IMR-90 (cell line): ENCODE measurements around the gene BRINP1. TPM values are rescaled to one million over a fixed set of nuclear protein-coding genes. Genes with fewer than 3 reads are reported as not detected.

ENCODE experiments used
- ATAC-seq: fragments of 200-7000 bp; cut with Tn5 transposase; 2 replicates; pipeline ENCODE4 v1.9.1; 2020; ENCODE audit warnings: low read depth, mild to moderate bottlenecking, moderate library complexity
- BruUV-seq: library from RNA; stranded (reverse); fragments of 400-500 nt; replicated peaks from 2 replicates; lab custom pipeline; 2021; lab: Mats Ljungman, UMichigan
- CTCF ChIA-PET: fragments of 300-600 bp; formaldehyde crosslinking; extraction: SDS; loops from one replicate; lab custom pipeline; 2021; ENCODE audit warnings: antibody characterized with exemption; lab: Yijun Ruan, JAX
- POLR2A ChIA-PET: fragments of 300-600 bp; sonication (Branson Sonifier 250); formaldehyde crosslinking; loops from one replicate; lab custom pipeline; 2022; ENCODE audit warnings: antibody characterized with exemption; ENCODE audit not compliant: unreplicated experiment; lab: Charles Lee
- DNase-seq: peaks from one replicate; pipeline ENCODE4 v3.0.0; 2013
- H2AFZ ChIP-seq: replicated peaks from 2 replicates; pipeline ENCODE3; 2013; ENCODE audit warnings: low read length, mild to moderate bottlenecking; ENCODE audit not compliant: poor library complexity
- H2AK5ac ChIP-seq: 2 replicates; pipeline ENCODE4 v1.6.1; 2013; ENCODE audit warnings: low read depth, low read length, inconsistent platforms
- H2AK9ac ChIP-seq: replicated peaks from 2 replicates; pipeline ENCODE3; 2013; ENCODE audit warnings: mild to moderate bottlenecking, low read depth, low read length, moderate library complexity; ENCODE audit not compliant: poor library complexity
- H2BK120ac ChIP-seq: 2 replicates; pipeline ENCODE4 v1.6.1; 2013; ENCODE audit warnings: low read depth, low read length, inconsistent platforms
- H2BK15ac ChIP-seq: 3 replicates; pipeline ENCODE4 v1.6.1; 2013; ENCODE audit warnings: low read depth, low read length, inconsistent platforms
- H2BK20ac ChIP-seq: 2 replicates; pipeline ENCODE4 v1.6.1; 2013; ENCODE audit warnings: low read depth, mild to moderate bottlenecking, inconsistent platforms, low read length, moderate library complexity
- H2BK5ac ChIP-seq: 2 replicates; pipeline ENCODE4 v1.6.1; 2013; ENCODE audit warnings: mild to moderate bottlenecking, low read depth, low read length, inconsistent platforms; ENCODE audit not compliant: poor library complexity, severe bottlenecking
- H3K14ac ChIP-seq: replicated peaks from 2 replicates; pipeline ENCODE4 v1.6.1; 2013; ENCODE audit warnings: low read depth, low read length, inconsistent platforms
- H3K18ac ChIP-seq: 2 replicates; pipeline ENCODE4 v1.6.1; 2013; ENCODE audit warnings: low read depth, low read length, control low read depth
- H3K23ac ChIP-seq: 2 replicates; pipeline ENCODE4 v1.6.1; 2013; ENCODE audit warnings: low read depth, low read length, inconsistent platforms
- H3K27ac ChIP-seq: 2 replicates; pipeline ENCODE4 v1.5.1; 2013; ENCODE audit warnings: mild to moderate bottlenecking, control low read depth, low read length; ENCODE audit not compliant: insufficient read depth
- H3K27me3 ChIP-seq: 2 replicates; pipeline ENCODE4 v1.6.1; 2013; ENCODE audit warnings: low read length; ENCODE audit not compliant: control insufficient read depth, insufficient read depth
- H3K36me3 ChIP-seq: 2 replicates; pipeline ENCODE4 v1.6.1; 2013; ENCODE audit warnings: low read length, mixed read lengths; ENCODE audit not compliant: control insufficient read depth, insufficient read depth
- H3K4ac ChIP-seq: 2 replicates; pipeline ENCODE4 v1.6.1; 2013; ENCODE audit warnings: low read depth, low read length, inconsistent platforms
- H3K4me1 ChIP-seq: 2 replicates; pipeline ENCODE4 v1.6.1; 2013; ENCODE audit warnings: low read length, mixed read lengths; ENCODE audit not compliant: control insufficient read depth, insufficient read depth
- H3K4me2 ChIP-seq: 2 replicates; pipeline ENCODE4 v1.6.1; 2013; ENCODE audit warnings: low read depth, mild to moderate bottlenecking, control low read depth, low read length, moderate library complexity
- H3K4me3 ChIP-seq: 2 replicates; pipeline ENCODE4 v1.5.1; 2013; ENCODE audit warnings: low read depth, mild to moderate bottlenecking, control low read depth, low read length, moderate library complexity; ENCODE audit not compliant: insufficient read depth
- H3K56ac ChIP-seq: 2 replicates; pipeline ENCODE4 v1.6.1; 2013; ENCODE audit warnings: low read length, inconsistent platforms; ENCODE audit not compliant: insufficient read depth; ENCODE audit errors: extremely low read depth
- H3K79me1 ChIP-seq, 2 experiments: 2 replicates each; pipeline ENCODE4 v1.6.1; 2013; ENCODE audit warnings: low read length in 2 of 2, inconsistent platforms in 1 of 2, low read depth in 1 of 2
- H3K9ac ChIP-seq: 2 replicates; pipeline ENCODE4 v1.6.1; 2013; ENCODE audit warnings: low read depth, low read length, control low read depth
- H3K9me1 ChIP-seq: 2 replicates; pipeline ENCODE4 v1.6.1; 2013; ENCODE audit warnings: low read length, inconsistent platforms; ENCODE audit not compliant: insufficient read depth
- H3K9me3 ChIP-seq: 2 replicates; pipeline ENCODE4 v1.6.1; 2013; ENCODE audit warnings: low read length; ENCODE audit not compliant: control insufficient read depth, insufficient read depth
- H4K20me1 ChIP-seq: 2 replicates; pipeline ENCODE4 v1.6.1; 2013; ENCODE audit warnings: low read length, inconsistent platforms; ENCODE audit not compliant: insufficient read depth
- H4K5ac ChIP-seq: 2 replicates; pipeline ENCODE4 v1.6.1; 2013; ENCODE audit warnings: mild to moderate bottlenecking, low read depth, low read length, control low read depth
- H4K8ac ChIP-seq, 2 experiments: 2 replicates each; pipeline ENCODE4 v1.6.1; 2013; ENCODE audit warnings: low read depth in 2 of 2, low read length in 2 of 2, control low read depth in 1 of 2, inconsistent platforms in 1 of 2
- H4K91ac ChIP-seq: 2 replicates; pipeline ENCODE4 v1.6.1; 2013; ENCODE audit warnings: low read depth, low read length, inconsistent platforms; ENCODE audit not compliant: insufficient read depth
- BHLHE40 ChIP-seq: fragments of 150-350 bp; IDR thresholded peaks from 2 replicates; pipeline ENCODE4 v1.6.1; 2016; ENCODE audit warnings: mild to moderate bottlenecking, low read depth, low read length
- CEBPB ChIP-seq: IDR thresholded peaks from 2 replicates; pipeline ENCODE4 v1.6.1; 2012; ENCODE audit warnings: low read depth, low read length, improper control_type of control experiment
- CHD1 ChIP-seq: IDR thresholded peaks from 2 replicates; pipeline ENCODE4 v1.6.1; 2012; ENCODE audit warnings: low read depth, low read length, improper control_type of control experiment
- FOS ChIP-seq: fragments of 150-350 bp; IDR thresholded peaks from 2 replicates; pipeline ENCODE4 v1.6.1; 2016; ENCODE audit warnings: low read depth, low read length
- MAFK ChIP-seq: IDR thresholded peaks from 2 replicates; pipeline ENCODE4 v1.6.1; 2012; ENCODE audit warnings: low read depth, low read length, improper control_type of control experiment
- MAZ ChIP-seq: IDR thresholded peaks from 2 replicates; pipeline ENCODE4 v1.6.1; 2012; ENCODE audit warnings: low read depth, mild to moderate bottlenecking, low read length, improper control_type of control experiment, moderate library complexity, borderline replicate concordance
- MXI1 ChIP-seq: IDR thresholded peaks from 2 replicates; pipeline ENCODE4 v1.6.1; 2012; ENCODE audit warnings: low read depth, mild to moderate bottlenecking, low read length, moderate library complexity, borderline replicate concordance
- NFE2L2 ChIP-seq: fragments of 150-350 bp; IDR thresholded peaks from 2 replicates; pipeline ENCODE4 v1.6.1; 2016; ENCODE audit warnings: low read depth, mild to moderate bottlenecking, low read length
- POLR2A ChIP-seq: IDR thresholded peaks from 2 replicates; pipeline ENCODE4 v1.6.1; 2012; ENCODE audit warnings: mild to moderate bottlenecking, low read depth, low read length
- RAD21 ChIP-seq: IDR thresholded peaks from 2 replicates; pipeline ENCODE4 v1.6.1; 2012; ENCODE audit warnings: low read length, improper control_type of control experiment
- RCOR1 ChIP-seq: IDR thresholded peaks from 2 replicates; pipeline ENCODE4 v1.6.1; 2012; ENCODE audit warnings: mild to moderate bottlenecking, low read length, improper control_type of control experiment; ENCODE audit not compliant: insufficient replicate concordance
- RFX5 ChIP-seq: IDR thresholded peaks from 2 replicates; pipeline ENCODE4 v1.8.0; 2012; ENCODE audit warnings: low read depth, mild to moderate bottlenecking, low read length, moderate library complexity
- SMC3 ChIP-seq: fragments of 150-350 bp; IDR thresholded peaks from 2 replicates; pipeline ENCODE4 v1.6.1; 2016; ENCODE audit warnings: low read depth, mild to moderate bottlenecking, antibody characterized with exemption, low read length, moderate library complexity
- WGBS, 2 experiments: methylation state at CpG; one replicate each; pipeline versions ENCODE4 v1.1.5 to v1.1.7; 2013; ENCODE audit warnings: missing lambda C conversion rate in 2 of 2; ENCODE audit not compliant: insufficient read length in 1 of 2; ENCODE audit errors: extremely low coverage in 2 of 2; 5-methylcytosine and 5-hydroxymethylcytosine counted together
- dilution Hi-C: fragments of 300-500 bp; cut with HindIII; formaldehyde crosslinking; loops from one replicate; pipeline ENCODE4 v1.14.3; 2018; ENCODE audit warnings: low sequenced_read_pairs; ENCODE audit not compliant: unreplicated experiment
- in situ Hi-C: fragments of 300-500 bp; cut with MboI; formaldehyde crosslinking; loops from 3 replicates; pipeline ENCODE4 v1.14.3; 2019; ENCODE audit warnings: low sequenced_read_pairs, inconsistent platforms, mixed read lengths
- intact Hi-C: fragments of 100-400 bp; cut with micrococcal nuclease; formaldehyde crosslinking; loops from 2 replicates; pipeline ENCODE4 v1.10.0; 2022
- polyA plus RNA-seq, 3 experiments: library from polyadenylated mRNA; depleted of rRNA; stranded (reverse); fragments of >200 nt; gene quantifications; 2 replicates each; pipeline ENCODE4 v1.2.3, GENCODE V29; 2012; ENCODE audit warnings: low replicate concordance in 1 of 3
- total RNA-seq: library from RNA; depleted of rRNA; stranded (reverse); fragments of >200 nt; gene quantifications from 2 replicates; pipeline ENCODE4 v1.2.3, GENCODE V29; 2012
- TF ChIP-seq, protein P1 (sequence below): fragments of 150-350 bp; IDR thresholded peaks from 2 replicates; pipeline ENCODE4 v1.6.1; 2017; ENCODE audit warnings: mild to moderate bottlenecking, antibody characterized with exemption, low read length, low read depth
- TF ChIP-seq, protein P2 (sequence below): conservative IDR thresholded peaks from 2 replicates; pipeline ENCODE4 v1.5.1; 2012; ENCODE audit warnings: mild to moderate bottlenecking, low read depth, low read length, improper control_type of control experiment
- TF ChIP-seq, protein P3 (sequence below): fragments of 150-350 bp; IDR thresholded peaks from 2 replicates; pipeline ENCODE4 v1.6.1; 2016; ENCODE audit warnings: low read depth, mild to moderate bottlenecking, low read length, moderate library complexity, borderline replicate concordance

BRINP1 gene
- total and polyA plus RNA-seq, 2 of the 4 experiments (the other 2 are of a cell fraction) = under 0.01 TPM; not detected in 1

DNA sequence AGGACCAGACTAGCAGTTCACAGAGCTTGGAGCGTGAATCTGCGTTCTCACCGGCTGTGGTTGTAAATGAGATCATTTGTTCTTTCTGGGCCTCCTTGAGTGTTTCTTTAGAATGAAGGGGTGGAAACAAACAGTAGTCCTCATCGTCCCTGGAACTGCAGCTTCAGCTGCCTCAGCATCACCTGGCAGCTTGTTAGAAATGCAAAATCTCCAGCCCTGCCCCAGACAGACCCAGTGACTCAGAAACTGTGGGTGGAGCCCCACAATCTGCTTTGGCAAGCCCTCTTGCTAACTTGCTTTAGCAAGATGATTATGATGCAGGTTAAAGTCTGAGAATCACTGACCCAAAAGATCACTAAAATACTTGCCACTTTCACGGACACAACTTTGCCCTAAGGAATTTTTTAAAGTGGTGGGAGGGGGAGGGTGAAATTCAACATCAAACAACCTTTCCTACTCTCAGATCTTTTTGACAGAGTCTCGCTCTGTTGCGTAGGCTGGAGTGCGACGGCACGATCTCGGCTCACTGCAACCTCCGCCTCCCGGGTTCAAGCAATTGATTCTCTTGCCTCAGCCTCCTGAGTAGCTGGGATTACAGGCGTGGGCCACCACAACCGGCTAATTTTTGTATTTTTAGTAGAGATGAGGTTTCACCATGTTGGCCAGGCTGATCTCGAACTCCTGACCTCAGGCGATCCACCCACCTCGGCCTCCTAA lies 86.0 kb downstream of the BRINP1 start:
- Histone ChIP-seq H4K8ac (no peak overlapping the region), H2AFZ (no peak overlapping the region), H3K36me3 (no peaks in the 10 kb centered on the region), H3K9ac (no peak overlapping the region), H3K27me3 (no peaks in the 10 kb centered on the region), H2BK20ac (no peak overlapping the region), H3K14ac (no peak overlapping the region), H3K18ac (no peak overlapping the region), H4K5ac (no peak overlapping the region), H2BK15ac (no peak overlapping the region), H3K4me3 (no peak overlapping the region), H2BK5ac (no peak overlapping the region), H3K56ac (no peak overlapping the region), H2BK120ac (no peak overlapping the region), H3K27ac (no peak overlapping the region), H2AK5ac (no peak overlapping the region), H3K4me2 (no peak overlapping the region), H4K20me1 (no peaks in the 10 kb centered on the region), H3K79me1 (no peaks in the 10 kb centered on the region), H2AK9ac (no peak overlapping the region), H4K91ac (no peak overlapping the region), H3K4ac (no peak overlapping the region), H3K9me3 (peaks cover 12% of the 10 kb centered on the region), H3K9me1 (no peaks in the 10 kb centered on the region), H3K4me1 (no peaks in the 10 kb centered on the region), H3K23ac (no peak overlapping the region)
- ATAC-seq (no peak), DNase-seq (no peak)
- ChIA-PET POLR2A (no interaction called here), CTCF (no interaction called here)
- dilution Hi-C loops = no loop called here
- no CpG with 5 or more reads among the region's 18 CpGs for WGBS, 2 experiments
- intact Hi-C loops = no loop called here
- no TSS peak for BruUV-seq
- TF ChIP-seq, protein P1, sequence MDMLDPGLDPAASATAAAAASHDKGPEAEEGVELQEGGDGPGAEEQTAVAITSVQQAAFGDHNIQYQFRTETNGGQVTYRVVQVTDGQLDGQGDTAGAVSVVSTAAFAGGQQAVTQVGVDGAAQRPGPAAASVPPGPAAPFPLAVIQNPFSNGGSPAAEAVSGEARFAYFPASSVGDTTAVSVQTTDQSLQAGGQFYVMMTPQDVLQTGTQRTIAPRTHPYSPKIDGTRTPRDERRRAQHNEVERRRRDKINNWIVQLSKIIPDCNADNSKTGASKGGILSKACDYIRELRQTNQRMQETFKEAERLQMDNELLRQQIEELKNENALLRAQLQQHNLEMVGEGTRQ = no peak
- TF ChIP-seq RAD21 (no peak), RFX5 (no peak), BHLHE40 (no peak), POLR2A (no peak), MAZ (no peak), FOS (no peak), CHD1 (no peak), MXI1 (no peak), NFE2L2 (no peak), MAFK (no peak), CEBPB (no peak), RCOR1 (no peak), SMC3 (no peak)
- TF ChIP-seq, protein P2, sequence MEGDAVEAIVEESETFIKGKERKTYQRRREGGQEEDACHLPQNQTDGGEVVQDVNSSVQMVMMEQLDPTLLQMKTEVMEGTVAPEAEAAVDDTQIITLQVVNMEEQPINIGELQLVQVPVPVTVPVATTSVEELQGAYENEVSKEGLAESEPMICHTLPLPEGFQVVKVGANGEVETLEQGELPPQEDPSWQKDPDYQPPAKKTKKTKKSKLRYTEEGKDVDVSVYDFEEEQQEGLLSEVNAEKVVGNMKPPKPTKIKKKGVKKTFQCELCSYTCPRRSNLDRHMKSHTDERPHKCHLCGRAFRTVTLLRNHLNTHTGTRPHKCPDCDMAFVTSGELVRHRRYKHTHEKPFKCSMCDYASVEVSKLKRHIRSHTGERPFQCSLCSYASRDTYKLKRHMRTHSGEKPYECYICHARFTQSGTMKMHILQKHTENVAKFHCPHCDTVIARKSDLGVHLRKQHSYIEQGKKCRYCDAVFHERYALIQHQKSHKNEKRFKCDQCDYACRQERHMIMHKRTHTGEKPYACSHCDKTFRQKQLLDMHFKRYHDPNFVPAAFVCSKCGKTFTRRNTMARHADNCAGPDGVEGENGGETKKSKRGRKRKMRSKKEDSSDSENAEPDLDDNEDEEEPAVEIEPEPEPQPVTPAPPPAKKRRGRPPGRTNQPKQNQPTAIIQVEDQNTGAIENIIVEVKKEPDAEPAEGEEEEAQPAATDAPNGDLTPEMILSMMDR = no peak
- TF ChIP-seq, protein P3, sequence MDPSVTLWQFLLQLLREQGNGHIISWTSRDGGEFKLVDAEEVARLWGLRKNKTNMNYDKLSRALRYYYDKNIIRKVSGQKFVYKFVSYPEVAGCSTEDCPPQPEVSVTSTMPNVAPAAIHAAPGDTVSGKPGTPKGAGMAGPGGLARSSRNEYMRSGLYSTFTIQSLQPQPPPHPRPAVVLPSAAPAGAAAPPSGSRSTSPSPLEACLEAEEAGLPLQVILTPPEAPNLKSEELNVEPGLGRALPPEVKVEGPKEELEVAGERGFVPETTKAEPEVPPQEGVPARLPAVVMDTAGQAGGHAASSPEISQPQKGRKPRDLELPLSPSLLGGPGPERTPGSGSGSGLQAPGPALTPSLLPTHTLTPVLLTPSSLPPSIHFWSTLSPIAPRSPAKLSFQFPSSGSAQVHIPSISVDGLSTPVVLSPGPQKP = no peak
- in situ Hi-C loops = no loop called here
